ENCODE results near the gene MYD88. TPM values are rescaled to one million over a fixed set of nuclear protein-coding genes. Genes with fewer than 3 reads are reported as not detected.

MYD88 gene
- polyA plus RNA-seq, 1 donor from 2014 or later, result 0.14 TPM

DNA sequence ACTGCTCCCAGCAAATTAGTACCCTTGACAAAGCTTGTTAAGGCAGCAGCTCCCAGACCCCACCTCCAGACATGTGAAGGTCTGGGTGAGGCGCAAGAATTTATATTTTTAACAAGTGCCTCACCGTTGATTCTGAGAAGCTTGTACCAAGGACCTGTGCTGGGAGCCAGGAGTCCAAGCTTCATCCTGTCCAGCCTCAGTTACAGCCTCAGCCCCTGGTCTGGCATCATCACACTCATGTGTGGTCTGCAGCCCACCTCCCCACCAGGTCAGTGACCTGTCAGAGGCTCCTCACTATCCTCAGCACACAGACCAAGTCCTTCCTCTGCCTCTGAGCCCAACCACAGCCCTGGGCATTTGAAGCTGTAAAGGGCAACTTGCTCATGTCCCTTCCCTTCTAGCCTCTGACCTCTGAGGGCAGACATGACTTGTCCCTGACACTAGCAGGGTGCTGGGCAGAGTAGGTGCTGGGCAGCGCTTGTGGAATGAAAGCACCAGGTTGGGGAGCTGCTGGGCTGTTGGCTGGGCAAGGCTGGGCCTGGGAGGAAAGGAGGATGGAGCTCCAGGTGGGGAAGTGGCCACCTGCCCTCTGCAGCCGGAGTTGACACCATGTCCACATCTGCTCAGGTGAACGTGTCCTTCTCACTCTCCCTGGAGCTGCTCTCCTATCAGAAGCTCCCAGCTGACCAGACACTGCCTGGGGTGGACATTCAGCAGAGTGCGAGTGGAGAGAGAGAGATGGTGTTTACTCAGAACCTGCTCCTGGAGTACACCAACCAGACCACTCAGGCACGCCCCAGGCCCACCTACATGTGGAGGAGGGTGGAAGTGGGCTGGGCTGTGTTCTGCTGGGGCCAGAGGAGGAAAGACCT is 18.4 kb upstream of the MYD88 start:
- H3K79me2 ChIP-seq (replicated peaks; ENCODE audit: insufficient read depth, low read length), result no peaks in the 10 kb centered on the region

DNA sequence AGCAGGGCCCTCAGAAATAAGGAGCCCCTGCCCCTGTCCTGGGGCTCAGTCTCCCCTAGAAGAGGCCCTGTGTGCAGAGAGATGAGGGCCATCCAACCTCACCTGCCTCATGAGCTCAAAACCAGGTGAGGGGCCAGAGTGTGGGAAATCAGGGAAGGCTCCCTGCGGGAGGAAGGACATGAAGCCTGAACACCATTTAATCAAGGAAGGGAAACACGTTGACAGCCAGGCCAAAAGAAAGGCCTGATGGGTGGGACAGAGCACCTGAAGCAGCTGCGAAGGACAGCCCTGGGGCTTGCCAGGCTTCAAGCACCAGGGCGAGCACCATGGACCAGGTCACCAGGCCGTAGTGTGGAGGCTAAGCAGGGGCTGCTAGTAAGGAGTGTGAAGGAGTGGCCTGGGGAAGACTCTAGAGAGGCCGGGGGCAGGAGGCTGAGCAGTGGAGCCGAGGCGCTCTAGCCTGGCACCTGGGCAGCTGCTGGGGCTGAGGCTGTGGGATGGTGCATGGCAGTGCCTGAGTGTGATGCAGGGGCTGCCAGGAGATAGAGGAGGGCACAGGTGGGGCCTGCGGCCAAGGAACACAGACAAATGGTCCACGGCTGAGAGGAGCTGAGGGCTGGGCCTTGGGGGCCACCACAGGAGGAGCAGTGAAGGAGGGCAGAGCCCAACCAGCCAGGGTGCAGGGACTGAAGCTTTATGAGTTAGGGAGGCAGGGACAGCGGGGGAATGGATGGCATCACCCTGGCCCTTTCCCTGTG is 17.6 kb upstream of the MYD88 start:
- Histone ChIP-seq H3K27ac (ENCODE audit: low read length) (no peak overlapping the region), H2AFZ (ENCODE audit: low read depth, low read length) (no peak overlapping the region), H3K36me3 (ENCODE audit: insufficient read depth, low read length) (peaks cover 5% of the 10 kb centered on the region)
- TF ChIP-seq EP300 (conservative IDR thresholded peaks at IDR 0.05; ENCODE audit: poor library complexity, severe bottlenecking) (no peak), POLR2AphosphoS5 (IDR thresholded peaks at IDR 0.05) (no peak), SMC3 (conservative IDR thresholded peaks at IDR 0.05; ENCODE audit: poor library complexity) (no peak), MXI1 (conservative IDR thresholded peaks at IDR 0.05; ENCODE audit: poor library complexity, severe bottlenecking) (no peak), TAF1 (IDR thresholded peaks at IDR 0.05; ENCODE audit: low read depth) (no peak), RAD21 (conservative IDR thresholded peaks at IDR 0.05) (no peak), EZH2 (IDR thresholded peaks at IDR 0.05; ENCODE audit: borderline replicate concordance, insufficient read depth, low read length, poor library complexity, severe bottlenecking) (no peak)
- TF ChIP-seq, protein P1, sequence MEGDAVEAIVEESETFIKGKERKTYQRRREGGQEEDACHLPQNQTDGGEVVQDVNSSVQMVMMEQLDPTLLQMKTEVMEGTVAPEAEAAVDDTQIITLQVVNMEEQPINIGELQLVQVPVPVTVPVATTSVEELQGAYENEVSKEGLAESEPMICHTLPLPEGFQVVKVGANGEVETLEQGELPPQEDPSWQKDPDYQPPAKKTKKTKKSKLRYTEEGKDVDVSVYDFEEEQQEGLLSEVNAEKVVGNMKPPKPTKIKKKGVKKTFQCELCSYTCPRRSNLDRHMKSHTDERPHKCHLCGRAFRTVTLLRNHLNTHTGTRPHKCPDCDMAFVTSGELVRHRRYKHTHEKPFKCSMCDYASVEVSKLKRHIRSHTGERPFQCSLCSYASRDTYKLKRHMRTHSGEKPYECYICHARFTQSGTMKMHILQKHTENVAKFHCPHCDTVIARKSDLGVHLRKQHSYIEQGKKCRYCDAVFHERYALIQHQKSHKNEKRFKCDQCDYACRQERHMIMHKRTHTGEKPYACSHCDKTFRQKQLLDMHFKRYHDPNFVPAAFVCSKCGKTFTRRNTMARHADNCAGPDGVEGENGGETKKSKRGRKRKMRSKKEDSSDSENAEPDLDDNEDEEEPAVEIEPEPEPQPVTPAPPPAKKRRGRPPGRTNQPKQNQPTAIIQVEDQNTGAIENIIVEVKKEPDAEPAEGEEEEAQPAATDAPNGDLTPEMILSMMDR (IDR thresholded peaks at IDR 0.05; ENCODE audit: poor library complexity, severe bottlenecking), result no peak

More for the DNA sequence above, 18.4 kb upstream of the MYD88 start:
- no peaks in the 10 kb centered on the region for H3K9me3 ChIP-seq (ENCODE audit: low read length)
- H3F3A ChIP-seq (ENCODE audit: insufficient read depth, low read length, poor library complexity, severe bottlenecking), result no peaks in the 10 kb centered on the region
- H2AFZ ChIP-seq (ENCODE audit: low read depth, low read length), result no peak overlapping the region
- no peaks in the 10 kb centered on the region for H3K36me3 ChIP-seq (ENCODE audit: insufficient read depth, low read length)
- no peak overlapping the region for H3K4me2 ChIP-seq (ENCODE audit: low read length)
- H3K9me2 ChIP-seq (ENCODE audit: insufficient read depth, low read length), result no peaks in the 10 kb centered on the region
- H3K4me3 ChIP-seq (ENCODE audit: low read length), result no peak overlapping the region
- H3K27ac ChIP-seq (ENCODE audit: low read length), result no peak overlapping the region
- H4K20me1 ChIP-seq (ENCODE audit: insufficient read depth), result no peaks in the 10 kb centered on the region
- TF ChIP-seq SMC3 (conservative IDR thresholded peaks at IDR 0.05; ENCODE audit: poor library complexity), result no peak
- TF ChIP-seq, protein P1 (IDR thresholded peaks at IDR 0.05; ENCODE audit: poor library complexity, severe bottlenecking), result no peak
- TF ChIP-seq EZH2 (IDR thresholded peaks at IDR 0.05; ENCODE audit: borderline replicate concordance, insufficient read depth, low read length, poor library complexity, severe bottlenecking), result no peak
- TF ChIP-seq RAD21 (conservative IDR thresholded peaks at IDR 0.05), result no peak
- TF ChIP-seq TAF1 (IDR thresholded peaks at IDR 0.05; ENCODE audit: low read depth), result no peak
- TF ChIP-seq POLR2AphosphoS5 (IDR thresholded peaks at IDR 0.05), result no peak
- no peak for TF ChIP-seq EP300 (conservative IDR thresholded peaks at IDR 0.05; ENCODE audit: poor library complexity, severe bottlenecking)
- TF ChIP-seq MXI1 (conservative IDR thresholded peaks at IDR 0.05; ENCODE audit: poor library complexity, severe bottlenecking), result no peak
- TF ChIP-seq, protein P2, sequence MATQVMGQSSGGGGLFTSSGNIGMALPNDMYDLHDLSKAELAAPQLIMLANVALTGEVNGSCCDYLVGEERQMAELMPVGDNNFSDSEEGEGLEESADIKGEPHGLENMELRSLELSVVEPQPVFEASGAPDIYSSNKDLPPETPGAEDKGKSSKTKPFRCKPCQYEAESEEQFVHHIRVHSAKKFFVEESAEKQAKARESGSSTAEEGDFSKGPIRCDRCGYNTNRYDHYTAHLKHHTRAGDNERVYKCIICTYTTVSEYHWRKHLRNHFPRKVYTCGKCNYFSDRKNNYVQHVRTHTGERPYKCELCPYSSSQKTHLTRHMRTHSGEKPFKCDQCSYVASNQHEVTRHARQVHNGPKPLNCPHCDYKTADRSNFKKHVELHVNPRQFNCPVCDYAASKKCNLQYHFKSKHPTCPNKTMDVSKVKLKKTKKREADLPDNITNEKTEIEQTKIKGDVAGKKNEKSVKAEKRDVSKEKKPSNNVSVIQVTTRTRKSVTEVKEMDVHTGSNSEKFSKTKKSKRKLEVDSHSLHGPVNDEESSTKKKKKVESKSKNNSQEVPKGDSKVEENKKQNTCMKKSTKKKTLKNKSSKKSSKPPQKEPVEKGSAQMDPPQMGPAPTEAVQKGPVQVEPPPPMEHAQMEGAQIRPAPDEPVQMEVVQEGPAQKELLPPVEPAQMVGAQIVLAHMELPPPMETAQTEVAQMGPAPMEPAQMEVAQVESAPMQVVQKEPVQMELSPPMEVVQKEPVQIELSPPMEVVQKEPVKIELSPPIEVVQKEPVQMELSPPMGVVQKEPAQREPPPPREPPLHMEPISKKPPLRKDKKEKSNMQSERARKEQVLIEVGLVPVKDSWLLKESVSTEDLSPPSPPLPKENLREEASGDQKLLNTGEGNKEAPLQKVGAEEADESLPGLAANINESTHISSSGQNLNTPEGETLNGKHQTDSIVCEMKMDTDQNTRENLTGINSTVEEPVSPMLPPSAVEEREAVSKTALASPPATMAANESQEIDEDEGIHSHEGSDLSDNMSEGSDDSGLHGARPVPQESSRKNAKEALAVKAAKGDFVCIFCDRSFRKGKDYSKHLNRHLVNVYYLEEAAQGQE (IDR thresholded peaks at IDR 0.05; ENCODE audit: borderline replicate concordance), result no peak
- H3K9ac ChIP-seq (ENCODE audit: low read length), result no peak overlapping the region
- no peaks in the 10 kb centered on the region for H3K27me3 ChIP-seq (ENCODE audit: insufficient read depth, low read depth, low read length)

More for the DNA sequence above, 17.6 kb upstream of the MYD88 start:
- Histone ChIP-seq H3K9me2 (ENCODE audit: insufficient read depth, low read length) (no peaks in the 10 kb centered on the region), H3K27me3 (ENCODE audit: insufficient read depth, low read depth, low read length) (no peaks in the 10 kb centered on the region), H3K79me2 (replicated peaks; ENCODE audit: insufficient read depth, low read length) (no peaks in the 10 kb centered on the region), H3K9me3 (ENCODE audit: low read length) (no peaks in the 10 kb centered on the region), H3F3A (ENCODE audit: insufficient read depth, low read length, poor library complexity, severe bottlenecking) (no peaks in the 10 kb centered on the region), H3K4me2 (ENCODE audit: low read length) (no peak overlapping the region), H3K4me3 (ENCODE audit: low read length) (no peak overlapping the region), H4K20me1 (ENCODE audit: insufficient read depth) (no peaks in the 10 kb centered on the region), H3K9ac (ENCODE audit: low read length) (no peak overlapping the region)

Data from neural cell (in vitro differentiated cells).